Transverse colon (tissue), 4 donors: ENCODE data around the gene AGMO. TPM values are rescaled to one million over a fixed set of nuclear protein-coding genes. Genes with fewer than 3 reads are reported as not detected.

Experiments used
- DNase-seq: peaks from one replicate; pipeline ENCODE4 v3.0.0-alpha.2; 2019
- H3K27ac ChIP-seq, 4 donors: fragments of 200-600 bp; sonication (generic); 2 replicates each; pipeline ENCODE4 v1.5.1; 2016 to 2018; ENCODE audit warnings: inconsistent platforms in 4 of 4
- H3K27me3 ChIP-seq: fragments of 200-600 bp; sonication (generic); 2 replicates; pipeline ENCODE4 v1.5.1; 2017; ENCODE audit warnings: inconsistent platforms
- H3K36me3 ChIP-seq, 4 donors: fragments of 200-600 bp; sonication (generic); 2 replicates each; pipeline ENCODE4 v1.5.1; 2017 to 2019; ENCODE audit warnings: inconsistent platforms in 4 of 4
- H3K4me1 ChIP-seq, 4 donors: fragments of 200-600 bp; sonication (generic); 2 replicates each; pipeline ENCODE4 v1.5.1; 2017 to 2020; ENCODE audit warnings: inconsistent platforms in 4 of 4
- H3K4me3 ChIP-seq, 4 donors: fragments of 200-600 bp; sonication (generic); 1 replicate in 1 of 4; 2 replicates in 3 of 4; pipeline versions ENCODE4 v1.5.1 to v1.6.1; 2017 to 2019; ENCODE audit warnings: inconsistent platforms in 4 of 4
- H3K9me3 ChIP-seq, 2 donors: fragments of 200-600 bp; sonication (generic); 2 replicates each; pipeline ENCODE4 v1.5.1; 2017 to 2019; ENCODE audit warnings: inconsistent platforms in 2 of 2
- CTCF ChIP-seq, 5 experiments: fragments of 200-600 bp in 3 of 5; fragments of 450-650 bp in 2 of 5; sonication (generic) in 3 of 5; IDR thresholded peaks; 1 replicate in 2 of 5; 2 replicates in 3 of 5; pipeline ENCODE4 v1.5.1; 2016 to 2017; ENCODE audit warnings: antibody characterized with exemption in 5 of 5, inconsistent platforms in 3 of 5, mild to moderate bottlenecking in 2 of 5, moderate library complexity in 1 of 5
- EP300 ChIP-seq: sonication (generic); formaldehyde crosslinking; IDR thresholded peaks from one replicate; pipeline ENCODE4 v1.6.1; 2017; ENCODE audit warnings: antibody characterized with exemption, low read depth
- POLR2A ChIP-seq: fragments of 450-650 bp; IDR thresholded peaks from one replicate; pipeline ENCODE4 v1.6.1; 2016; ENCODE audit warnings: antibody characterized with exemption, mild to moderate bottlenecking, moderate library complexity
- POLR2AphosphoS5 ChIP-seq, 3 donors: sonication (generic); formaldehyde crosslinking; IDR thresholded peaks; one replicate each; pipeline ENCODE4 v1.6.1; 2016; ENCODE audit warnings: antibody characterized with exemption in 3 of 3
- WGBS, 2 donors: methylation state at CpG; one replicate each; pipeline ENCODE4 v1.1.5; 2018; ENCODE audit warnings: low coverage in 1 of 2; 5-methylcytosine and 5-hydroxymethylcytosine counted together
- in situ Hi-C, 4 donors: fragments of 200-750 bp; cut with MboI; loops; one replicate each; pipeline versions ENCODE4 v1.15.0 to v1.15.1; 2017; ENCODE audit warnings: low sequenced_read_pairs in 3 of 4, low pct_ligation_motif_present in 1 of 4, low pct_unique_long_range_greater_than_20kb in 1 of 4
- intact Hi-C: fragments of 100-400 bp; cut with DNase I; formaldehyde crosslinking; loops from one replicate; pipeline ENCODE4 v1.15.1; 2023; ENCODE audit warnings: low total_unique reads
- total RNA-seq, 4 donors: library from RNA; depleted of rRNA; stranded (reverse); fragments of >200 nt; gene quantifications; one replicate each; pipeline ENCODE4 v1.1.0, GENCODE V29; 2016

AGMO gene
- total RNA-seq, 4 donors from 2014 or later, result 1.5 to 5.7 (median 2.7) TPM; not detected in 1

GRCh38 chr7:15580604-15581351 lies 19.0 kb upstream of the AGMO start:
- Histone ChIP-seq H3K27me3 (no peaks in the 10 kb centered on the region), H3K27ac (no peak overlapping the region), H3K36me3 (peaks cover 0 to 2% (median 0%) of the 10 kb centered on the region in 4 donors), H3K4me1 (no peaks in the 10 kb centered on the region), H3K9me3 (peaks cover 4 to 6% of the 10 kb centered on the region in 2 donors), H3K4me3 (no peak overlapping the region)
- TF ChIP-seq CTCF (IDR thresholded peaks at IDR 0.05), result no peak
- TF ChIP-seq EP300, result no peak
- no peak for TF ChIP-seq POLR2A
- no peak for TF ChIP-seq POLR2AphosphoS5 (IDR thresholded peaks at IDR 0.05)
- no peak for DNase-seq
- WGBS, 2 donors, result 53 to 85% methylated on average over 2 to 3 of the region's 3 CpGs
- in situ Hi-C loops (no loop called here), intact Hi-C loops (no loop called here)

- intact Hi-C loops, result no loop called here
- no peak for TF ChIP-seq POLR2A
- TF ChIP-seq CTCF (IDR thresholded peaks at IDR 0.05), result no peak
- no peak for TF ChIP-seq EP300
- no peak for TF ChIP-seq POLR2AphosphoS5 (IDR thresholded peaks at IDR 0.05)
- Histone ChIP-seq H3K4me1 (no peaks in the 10 kb centered on the region), H3K27ac (no peak overlapping the region), H3K27me3 (no peaks in the 10 kb centered on the region), H3K36me3 (peaks cover 0 to 2% (median 0%) of the 10 kb centered on the region in 4 donors), H3K9me3 (no peaks in the 10 kb centered on the region), H3K4me3 (no peak overlapping the region)
- in situ Hi-C loops, result no loop called here
- no peak for DNase-seq
- 92 to 93% methylated on average over 2 of the region's 2 CpGs for WGBS, 2 donors
Observed at GRCh38 chr7:15577600-15577999, 15.8 kb upstream of the AGMO start.

- H3K4me1 ChIP-seq, result peaks cover 0 to 8% (median 0%) of the 10 kb centered on the region in 4 donors
- 11 to 37% methylated on average over 3 of the region's 3 CpGs for WGBS, 2 donors
- H3K27me3 ChIP-seq, result no peaks in the 10 kb centered on the region
- H3K9me3 ChIP-seq, result no peaks in the 10 kb centered on the region
- in situ Hi-C loops (no loop called here), intact Hi-C loops (no loop called here)
- H3K36me3 ChIP-seq, result no peaks in the 10 kb centered on the region
- H3K4me3 ChIP-seq, result no peak overlapping the region
- DNase-seq, result no peak
- TF ChIP-seq POLR2A, result no peak
- no peak overlapping the region for H3K27ac ChIP-seq
Observed at GRCh38 chr7:15571301-15571878, 9.6 kb upstream of the AGMO start.

- intact Hi-C loops (no loop called here), in situ Hi-C loops (no loop called here)
- H3K27ac ChIP-seq, result no peak overlapping the region
- peaks cover 0 to 8% (median 0%) of the 10 kb centered on the region in 4 donors for H3K4me1 ChIP-seq
- no peaks in the 10 kb centered on the region for H3K27me3 ChIP-seq
- no peaks in the 10 kb centered on the region for H3K36me3 ChIP-seq
- H3K9me3 ChIP-seq, result no peaks in the 10 kb centered on the region
- TF ChIP-seq POLR2A (no peak), POLR2AphosphoS5 (IDR thresholded peaks at IDR 0.05) (no peak), CTCF (IDR thresholded peaks at IDR 0.05) (no peak), EP300 (no peak)
- DNase-seq, result no peak
- no peak overlapping the region for H3K4me3 ChIP-seq
- 51 to 65% methylated on average over 2 of the region's 2 CpGs for WGBS, 2 donors
Observed at GRCh38 chr7:15567652-15568051, 5.8 kb upstream of the AGMO start.
